Measurements from ENCODE around the gene EMILIN2. TPM values are rescaled to one million over a fixed set of nuclear protein-coding genes. Genes with fewer than 3 reads are reported as not detected.

EMILIN2 gene
- total and polyA plus RNA-seq, 9 of the 15 experiments (the other 6 are each of a cell fraction or from before 2014, with no cell fraction given), result 0.01 to 0.40 (median 0.19) TPM

DNA sequence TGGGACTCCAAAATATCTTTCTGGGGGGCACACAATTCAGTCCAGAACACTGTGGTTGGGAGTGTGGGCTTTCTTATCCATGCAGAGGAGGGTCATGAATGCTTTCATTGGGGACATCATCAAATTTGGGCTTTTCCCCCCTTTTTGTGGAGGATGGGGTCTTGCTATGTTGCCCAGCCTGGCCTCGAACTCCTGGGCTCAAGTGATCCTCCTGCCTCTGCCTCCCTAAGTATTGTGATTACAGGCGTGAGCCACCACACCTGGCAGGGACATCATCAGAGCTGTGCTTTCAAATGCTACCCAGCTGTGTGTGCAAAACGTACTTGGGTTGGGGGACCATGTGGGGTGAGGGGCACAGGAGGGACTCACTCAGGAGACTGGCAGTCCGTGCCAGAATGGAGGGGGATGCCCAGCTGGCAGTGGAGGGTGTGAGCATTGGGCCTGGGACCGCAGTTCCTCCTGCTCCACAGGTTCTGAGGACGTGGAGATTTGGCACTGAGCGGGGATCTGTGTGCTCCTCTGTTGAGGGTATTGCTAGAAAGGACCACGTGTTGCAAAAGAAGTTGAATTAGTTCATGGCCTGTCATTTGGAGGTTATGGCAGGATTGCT lies 24.4 kb downstream of the EMILIN2 start:
- 32% methylated on average over 8 of the region's 8 CpGs for WGBS (ENCODE audit: insufficient coverage, low coverage, missing lambda C conversion rate)
- no peak overlapping the region for H3K27ac ChIP-seq (ENCODE audit: extremely low read depth, low read depth, low read length)
- no peak for TF ChIP-seq POLR3G (IDR thresholded peaks at IDR 0.05; ENCODE audit: extremely low read depth, insufficient read length, insufficient replicate concordance)
- peak; percentile 53 for TF ChIP-seq RBM25 (IDR thresholded peaks at IDR 0.05; ENCODE audit: low read depth, low read length, severe bottlenecking)
- TF ChIP-seq, protein P1, sequence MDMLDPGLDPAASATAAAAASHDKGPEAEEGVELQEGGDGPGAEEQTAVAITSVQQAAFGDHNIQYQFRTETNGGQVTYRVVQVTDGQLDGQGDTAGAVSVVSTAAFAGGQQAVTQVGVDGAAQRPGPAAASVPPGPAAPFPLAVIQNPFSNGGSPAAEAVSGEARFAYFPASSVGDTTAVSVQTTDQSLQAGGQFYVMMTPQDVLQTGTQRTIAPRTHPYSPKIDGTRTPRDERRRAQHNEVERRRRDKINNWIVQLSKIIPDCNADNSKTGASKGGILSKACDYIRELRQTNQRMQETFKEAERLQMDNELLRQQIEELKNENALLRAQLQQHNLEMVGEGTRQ (CRISPR knock-in tag; IDR thresholded peaks at IDR 0.05), result peak; percentile 11; the same call in 1 of the 2 replicates
- TF ChIP-seq BCLAF1 (IDR thresholded peaks at IDR 0.05; ENCODE audit: borderline replicate concordance in 1 of 2, control insufficient read depth in 1 of 2, low read depth in 2 of 2, low read length in 1 of 2), result no peak
- TF ChIP-seq HNRNPUL1 (IDR thresholded peaks at IDR 0.05; ENCODE audit: low read length), result no peak
- peak; percentile 99 for TF ChIP-seq ZNF121 (CRISPR knock-in tag; conservative IDR thresholded peaks at IDR 0.05)
- FAIRE-seq (no peak), ATAC-seq (no peak), DNase-seq (ENCODE audit: extremely low read depth in 1 of 4, low spot score in 3 of 4) (no peak)
- H3K9me3 ChIP-seq (replicated peaks; ENCODE audit: control insufficient read depth, insufficient read depth, low read depth, low read length), result no peaks in the 10 kb centered on the region
- H3K4me1 ChIP-seq (replicated peaks in 1 of 2; ENCODE audit: control insufficient read depth in 2 of 2, insufficient read depth in 2 of 2, low read length in 2 of 2), result peaks cover 8 to 10% of the 10 kb centered on the region in 2 experiments; a peak in 4 of 5 replicates
- intact Hi-C loops (cut with micrococcal nuclease) (no loop called here), in situ Hi-C loops (cut with MboI) (no loop called here)
- ChIA-PET CTCF (ENCODE audit: low intra/inter-chr PET ratio) (no interaction called here), POLR2A (interaction anchor here (0.6 kb wide), 1 partner anchor 465 kb away, joined by 3 read pairs; no protein-coding TSS in a partner anchor)
- no peaks in the 10 kb centered on the region for H3K36me3 ChIP-seq (ENCODE audit: control insufficient read depth, insufficient read depth, low read length)
- H3K4me2 ChIP-seq (ENCODE audit: insufficient read depth, low read length), result no peak overlapping the region
- no TSS peak for BruUV-seq (replicated peaks)
- no peaks in the 10 kb centered on the region for H3K79me2 ChIP-seq (ENCODE audit: control insufficient read depth, insufficient read depth, low read length)
- H3K27me3 ChIP-seq (ENCODE audit: control insufficient read depth in 2 of 2, insufficient read depth in 2 of 2, low read length in 2 of 2), result no peaks in the 10 kb centered on the region
- no peaks in the 10 kb centered on the region for H3K9me1 ChIP-seq (ENCODE audit: control insufficient read depth, insufficient read depth, low read length)
- H4K20me1 ChIP-seq (replicated peaks; ENCODE audit: control insufficient read depth, insufficient read depth, low read length), result no peaks in the 10 kb centered on the region
- H3K4me3 ChIP-seq, result no peak overlapping the region
- H3K9ac ChIP-seq (ENCODE audit: insufficient read depth in 1 of 2, low read depth in 2 of 2, low read length in 2 of 2), result no peak overlapping the region; a peak in 1 of 4 replicates
- no peak overlapping the region for H2AFZ ChIP-seq (ENCODE audit: low read depth, low read length)
